GM21526 (cell line): ENCODE results near the gene PMM2.

Experiments
- ATAC-seq: cut with Tn5 transposase; IDR thresholded peaks from one replicate; pipeline ENCODE4 v1.9.1; 2021; ENCODE audit warnings: moderate library complexity; ENCODE audit not compliant: unreplicated experiment, low FRiP score

Gene PMM2

GRCh38 chr16:8882725-8883377 lies 85.2 kb downstream of the PMM2 start:
- ATAC-seq = no peak

DNA sequence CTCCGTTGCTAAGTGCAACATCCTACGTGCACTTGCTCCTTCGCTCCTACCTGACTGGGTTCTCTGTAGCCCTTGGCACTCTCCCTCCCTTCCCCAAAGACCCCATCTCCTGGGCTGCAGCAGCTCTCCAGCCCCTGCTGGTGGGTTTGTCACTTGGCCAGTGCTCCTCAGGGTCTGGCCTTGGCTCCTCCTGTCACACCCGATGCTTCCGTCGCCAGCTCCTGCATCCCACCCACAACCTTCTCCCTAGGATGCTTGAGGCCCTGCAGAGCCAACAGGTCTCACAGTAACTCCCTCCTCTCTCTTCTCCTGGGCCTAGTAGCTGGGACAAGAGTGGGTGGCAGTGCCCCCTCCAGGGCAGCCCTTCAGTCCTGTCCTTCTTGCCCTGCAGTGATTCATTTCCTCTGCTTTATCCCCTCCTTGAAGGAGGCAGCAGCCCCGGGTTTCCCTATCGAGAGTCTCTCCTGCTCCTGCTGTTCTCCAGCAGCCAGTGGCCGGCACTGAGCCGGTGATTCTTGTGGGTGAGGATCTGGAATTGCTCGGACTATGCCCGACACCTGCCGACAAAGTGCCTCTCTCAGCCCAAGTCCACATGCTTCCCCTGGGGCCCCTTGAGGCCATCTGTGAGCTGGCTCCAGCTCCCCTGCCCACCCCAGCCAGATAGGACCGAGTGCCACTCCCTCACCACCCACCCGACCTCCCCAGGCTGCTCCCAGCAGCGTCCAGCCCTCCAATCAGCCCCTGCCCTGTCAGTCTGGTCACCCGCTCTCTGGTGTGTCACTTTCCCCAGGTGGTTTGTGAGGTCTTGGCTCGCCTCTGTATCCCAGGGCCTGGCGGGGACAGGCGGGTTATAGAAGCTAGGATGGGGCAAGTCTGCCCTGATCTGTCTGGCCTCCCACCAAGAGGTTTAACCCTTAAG lies 88.3 kb downstream of the PMM2 start:
- ATAC-seq = no peak

DNA sequence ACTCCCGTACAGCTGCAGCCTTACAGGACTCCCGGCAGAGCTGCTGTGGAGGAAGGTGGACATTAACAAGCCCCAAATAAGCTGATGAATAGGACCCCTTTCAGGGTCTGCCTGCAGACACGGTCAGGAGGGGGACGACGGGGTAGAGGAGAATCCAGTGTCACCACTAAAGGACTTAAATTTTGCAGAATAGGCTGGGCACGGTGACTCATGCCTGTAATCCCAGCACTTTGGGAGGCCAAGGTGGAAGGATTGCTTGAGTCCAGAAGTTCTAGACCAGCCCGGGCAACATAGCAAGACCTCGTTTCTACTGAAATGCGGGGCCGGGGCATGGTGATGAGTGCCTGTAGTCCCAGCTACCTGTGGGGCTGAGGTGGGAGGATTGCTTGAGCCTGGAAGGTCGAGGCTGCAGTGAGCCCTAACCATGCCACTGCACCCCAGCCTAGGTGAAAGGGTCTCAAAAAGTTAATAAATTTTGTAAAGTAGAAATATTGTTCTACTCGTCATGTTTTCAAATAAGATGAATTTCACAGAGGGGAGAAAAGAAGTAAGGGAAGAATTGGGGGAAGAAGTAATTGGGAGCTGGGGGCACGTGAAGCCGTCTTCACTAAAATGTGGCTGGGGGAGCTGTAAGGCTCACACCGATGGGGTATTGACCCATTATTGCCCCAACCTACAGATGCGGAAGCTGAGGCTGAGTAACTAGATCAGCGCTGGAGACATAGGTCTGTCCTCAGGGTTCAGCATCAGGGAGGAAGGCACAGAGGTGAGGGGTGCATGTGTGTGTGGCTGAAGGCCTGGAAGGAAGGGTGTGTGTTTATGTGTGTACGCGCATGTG lies 89.2 kb downstream of the PMM2 start:
- ATAC-seq = no peak

GRCh38 chr16:8887431-8887765 lies 89.8 kb downstream of the PMM2 start:
- ATAC-seq = no peak

DNA sequence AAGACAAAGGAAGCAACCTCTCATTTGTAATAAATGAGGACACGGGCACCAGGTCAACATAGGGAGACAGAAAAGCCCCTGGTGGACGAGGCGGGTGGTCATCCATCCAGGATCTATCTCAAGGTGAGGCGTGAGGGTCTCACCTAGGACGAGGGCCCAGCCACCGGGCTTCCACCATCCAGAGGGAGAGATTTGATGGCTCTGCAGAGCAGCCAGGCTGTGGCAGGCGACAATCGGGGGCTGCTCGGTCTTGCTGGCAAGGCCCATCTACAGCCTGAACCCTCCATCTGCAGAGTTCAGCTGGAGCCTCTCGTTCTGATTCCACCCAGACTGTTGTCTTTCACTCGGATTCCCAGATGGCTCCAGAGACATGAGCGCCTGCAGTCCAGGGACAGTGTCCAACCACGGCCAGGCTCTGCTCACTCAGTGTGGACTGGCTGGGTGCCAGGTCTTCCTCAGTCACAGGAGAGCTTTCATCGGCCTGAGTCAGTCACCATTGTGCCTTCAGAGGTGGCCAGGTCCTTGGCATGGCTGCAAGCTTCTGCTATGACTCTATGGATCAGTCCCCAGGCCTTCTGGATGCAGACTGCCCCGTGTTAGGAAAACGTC lies 90.4 kb downstream of the PMM2 start:
- no peak for ATAC-seq

GRCh38 chr16:8888951-8889892 lies 91.6 kb downstream of the PMM2 start:
- ATAC-seq = no peak

DNA sequence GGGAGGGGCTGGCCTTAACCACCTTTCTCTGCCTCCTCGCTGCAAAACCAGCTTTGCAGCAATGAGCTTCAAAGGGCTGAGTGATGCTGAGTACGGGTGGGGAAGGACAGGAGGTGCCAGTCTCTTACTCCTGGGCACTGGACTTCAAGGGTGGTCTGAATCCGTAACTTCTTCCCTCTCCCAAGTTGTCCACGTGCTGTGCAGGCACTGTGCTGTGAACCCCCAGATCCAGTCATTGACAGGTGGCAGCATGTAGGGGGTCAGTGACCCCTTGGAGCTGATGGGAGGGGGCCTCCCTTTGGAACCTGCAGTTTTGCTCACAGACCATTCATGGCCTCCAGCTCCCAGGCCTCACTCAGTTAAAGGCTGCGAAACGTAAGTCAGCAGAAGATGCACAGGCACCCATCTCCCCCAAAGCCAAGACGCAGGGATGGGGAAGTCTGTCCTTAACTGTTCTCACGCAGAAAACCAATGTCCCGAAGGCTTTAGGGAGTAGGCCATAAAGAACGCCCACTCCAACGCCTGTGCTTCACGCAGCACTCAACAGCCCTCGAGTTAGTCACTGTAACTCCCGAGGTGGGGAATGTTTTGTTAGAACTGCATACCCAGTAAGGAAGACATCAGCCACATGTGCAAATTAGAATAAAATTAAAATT lies 92.4 kb downstream of the PMM2 start:
- ATAC-seq = no peak

DNA sequence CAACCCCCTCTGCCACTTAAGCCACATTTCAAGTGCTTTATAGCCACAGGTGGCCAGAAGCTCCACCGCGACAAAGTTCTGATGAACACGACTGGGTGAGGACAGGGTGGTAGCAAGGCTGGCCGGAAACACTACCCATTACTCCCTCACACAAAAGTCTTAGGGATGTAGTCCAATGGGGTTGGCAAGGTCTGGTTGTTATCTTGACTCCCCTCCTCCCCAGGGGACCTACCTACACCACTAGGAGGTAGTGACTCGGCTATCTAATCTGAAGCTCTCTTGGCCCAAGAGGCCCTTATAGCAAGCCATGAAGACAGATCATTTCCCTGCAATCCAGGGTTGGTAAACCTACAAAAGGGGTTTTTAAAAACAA lies 92.9 kb downstream of the PMM2 start:
- ATAC-seq = no peak

DNA sequence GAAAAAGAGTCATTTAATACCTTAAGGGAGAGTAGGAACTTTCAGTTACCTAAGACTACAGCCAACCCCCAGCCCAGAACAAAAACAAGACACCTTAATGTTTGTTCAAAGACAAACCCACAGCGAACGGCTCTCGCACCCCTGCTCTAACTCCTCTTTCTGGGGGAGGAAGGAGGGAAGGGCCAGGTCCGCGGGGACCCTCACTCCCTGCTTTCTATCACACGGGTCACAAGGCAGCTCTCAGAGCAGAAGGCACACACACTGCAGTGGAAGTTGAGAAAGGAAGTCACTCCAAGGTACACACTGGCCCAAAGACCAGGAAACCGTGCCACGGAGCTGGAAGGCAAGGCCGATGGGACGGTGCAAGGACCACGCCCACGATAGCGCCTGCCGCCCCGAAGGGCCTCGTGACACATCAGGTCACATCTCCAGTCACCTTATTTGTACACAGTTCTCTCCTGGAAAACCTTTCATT lies 94.5 kb downstream of the PMM2 start:
- ATAC-seq = peak; percentile 33

DNA sequence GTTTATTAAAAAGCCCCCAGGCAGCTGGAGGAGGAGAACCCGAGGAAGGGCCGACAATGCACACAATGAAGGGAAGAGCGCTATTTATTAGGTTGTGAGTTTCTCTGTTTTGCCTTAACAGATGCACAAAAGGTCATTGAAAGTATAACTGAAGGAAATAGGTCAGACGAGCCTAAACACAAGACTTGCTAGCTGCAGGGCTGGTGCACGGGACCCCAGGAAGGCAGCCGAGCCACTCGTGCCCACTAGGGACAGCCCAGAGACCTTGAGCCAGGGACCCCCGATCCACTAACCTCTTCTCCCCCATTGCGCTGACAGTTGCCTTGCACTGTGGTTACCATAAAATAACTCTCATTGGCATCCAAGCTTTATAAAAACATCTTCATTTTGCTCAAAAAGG lies 95.8 kb downstream of the PMM2 start:
- ATAC-seq = no peak

- ATAC-seq = no peak
Measured at GRCh38 chr16:8893976-8894690, 96.5 kb downstream of the PMM2 start.

DNA sequence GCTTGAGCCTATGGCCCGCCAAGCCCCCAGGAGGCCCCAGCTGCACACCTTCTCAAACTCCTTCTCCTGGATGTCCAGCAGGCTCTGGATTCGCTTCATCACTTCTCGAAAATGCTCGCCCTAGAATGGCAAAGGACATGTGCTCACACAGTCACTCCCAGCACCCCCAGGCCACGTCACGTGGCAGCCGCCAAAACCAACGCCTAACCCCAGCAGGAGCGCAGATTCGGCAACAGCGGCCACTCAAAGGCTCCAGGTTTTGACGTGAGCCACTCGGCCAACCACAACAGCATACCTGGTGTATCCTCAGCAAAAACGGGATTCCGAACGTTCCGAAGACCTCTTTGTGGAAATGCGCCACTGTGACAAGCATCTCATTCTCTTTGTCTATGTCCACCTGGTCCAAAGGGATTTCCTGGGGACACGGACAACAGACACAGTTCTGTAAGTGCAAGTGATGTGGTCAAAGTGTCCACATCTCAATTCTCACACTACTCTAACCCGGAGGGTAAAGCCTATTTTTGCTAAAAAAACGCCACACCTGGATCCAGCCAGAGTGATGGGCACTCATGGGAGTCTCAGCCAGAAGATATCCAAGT lies 97.2 kb downstream of the PMM2 start:
- no peak for ATAC-seq

DNA sequence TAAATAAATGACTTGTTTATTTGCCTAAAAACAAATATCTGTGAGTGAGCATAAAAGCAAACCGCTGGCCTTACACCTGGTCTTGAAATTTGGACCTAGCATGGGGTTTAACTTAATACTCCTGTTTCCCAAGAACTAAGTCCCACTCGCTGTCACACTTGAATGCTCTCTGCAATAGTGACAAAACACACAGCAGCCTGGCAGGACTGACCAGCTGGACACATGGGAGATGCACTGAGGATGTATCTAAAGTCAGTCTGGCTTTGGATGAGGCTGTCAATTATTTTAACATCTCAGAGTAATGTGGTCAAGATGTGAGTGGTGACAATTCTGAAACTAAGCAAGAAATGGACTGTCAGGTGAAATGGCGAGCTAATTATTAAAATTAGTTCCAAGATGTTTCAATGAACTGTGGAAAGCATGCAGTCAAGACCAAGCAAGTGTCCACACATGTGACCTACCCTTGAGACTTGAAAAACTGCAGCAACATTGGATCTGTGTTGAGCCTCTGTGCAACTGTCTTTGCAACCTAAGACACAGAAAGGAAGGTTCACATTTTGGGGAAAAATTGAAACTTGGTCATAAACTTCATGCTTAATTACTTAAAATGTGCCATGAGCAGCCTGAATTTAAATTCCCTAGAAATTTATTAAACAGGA lies 101.2 kb downstream of the PMM2 start:
- no peak for ATAC-seq
